COR-L47 (cell line): ENCODE data around the gene ANK3.
A peak's percentile ranks its signal among the peaks of the same experiment; 100 is the strongest.

Experiments used
- DNase-seq: peaks from one replicate; lab custom pipeline; 2025; lab: John Stamatoyannopoulos, UW

ANK3 gene

GRCh38 chr10:60224066-60224705 is 165.5 kb downstream of the ANK3 start:
- DNase-seq: no peak

GRCh38 chr10:60222047-60222446 is 167.6 kb downstream of the ANK3 start:
- DNase-seq: no peak

- no peak for DNase-seq
Measured at GRCh38 chr10:60212195-60212594, 177.5 kb downstream of the ANK3 start.

- no peak for DNase-seq
Measured at GRCh38 chr10:60209874-60210570, 179.7 kb downstream of the ANK3 start.

GRCh38 chr10:60208676-60209269 is 180.9 kb downstream of the ANK3 start:
- DNase-seq: peak; percentile 8

- DNase-seq: no peak
Measured at GRCh38 chr10:60207894-60208293, 181.8 kb downstream of the ANK3 start.

- DNase-seq: no peak
Measured at GRCh38 chr10:60206735-60207134, 182.9 kb downstream of the ANK3 start.

- DNase-seq: no peak
Measured at GRCh38 chr10:60205741-60206140, 183.9 kb downstream of the ANK3 start.

GRCh38 chr10:60203993-60204618 is 185.6 kb downstream of the ANK3 start:
- DNase-seq: peak; percentile 37

- no peak for DNase-seq
Measured at GRCh38 chr10:60200682-60201053, 189.0 kb downstream of the ANK3 start.

GRCh38 chr10:60200012-60200681 is 189.5 kb downstream of the ANK3 start:
- no peak for DNase-seq

GRCh38 chr10:60197206-60197605 is 192.5 kb downstream of the ANK3 start:
- no peak for DNase-seq

- no peak for DNase-seq
Measured at GRCh38 chr10:60194421-60194820, 195.3 kb downstream of the ANK3 start.

- DNase-seq: no peak
Measured at GRCh38 chr10:60192946-60193345, 196.7 kb downstream of the ANK3 start.

GRCh38 chr10:60189861-60190475 is 199.7 kb downstream of the ANK3 start:
- no peak for DNase-seq

GRCh38 chr10:60188548-60188947 is 201.1 kb downstream of the ANK3 start:
- no peak for DNase-seq

GRCh38 chr10:60187691-60188090 is 202.0 kb downstream of the ANK3 start:
- no peak for DNase-seq

GRCh38 chr10:60186315-60187071 is 203.2 kb downstream of the ANK3 start:
- no peak for DNase-seq

GRCh38 chr10:60185421-60185820 is 204.3 kb downstream of the ANK3 start:
- no peak for DNase-seq

GRCh38 chr10:60182691-60183090 is 207.0 kb downstream of the ANK3 start:
- DNase-seq: no peak

GRCh38 chr10:60176925-60177324 is 212.8 kb downstream of the ANK3 start:
- no peak for DNase-seq
